ENCODE results near the gene TES.

Gene TES

DNA sequence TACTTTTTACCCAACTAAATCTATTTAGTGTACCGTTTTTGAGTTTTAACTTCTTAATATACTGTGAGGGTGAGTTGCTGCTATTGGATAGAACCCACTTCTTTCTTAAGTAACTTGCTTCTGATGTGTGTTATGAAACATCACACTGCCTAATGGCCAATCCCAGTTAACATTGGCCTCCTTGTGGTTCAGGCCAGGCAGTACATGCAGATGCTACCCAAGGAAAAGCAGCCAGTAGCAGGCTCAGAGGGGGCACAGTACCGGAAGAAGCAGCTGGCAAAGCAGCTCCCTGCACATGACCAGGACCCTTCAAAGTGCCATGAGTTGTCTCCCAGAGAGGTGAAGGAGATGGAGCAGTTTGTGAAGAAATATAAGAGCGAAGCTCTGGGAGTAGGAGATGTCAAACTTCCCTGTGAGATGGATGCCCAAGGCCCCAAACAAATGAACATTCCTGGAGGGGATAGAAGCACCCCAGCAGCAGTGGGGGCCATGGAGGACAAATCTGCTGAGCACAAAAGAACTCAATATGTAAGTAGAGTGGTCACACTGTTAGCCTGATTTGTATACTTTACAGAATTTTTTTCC lies 39.7 kb downstream of the TES start:
- DNase-seq = no peak

DNA sequence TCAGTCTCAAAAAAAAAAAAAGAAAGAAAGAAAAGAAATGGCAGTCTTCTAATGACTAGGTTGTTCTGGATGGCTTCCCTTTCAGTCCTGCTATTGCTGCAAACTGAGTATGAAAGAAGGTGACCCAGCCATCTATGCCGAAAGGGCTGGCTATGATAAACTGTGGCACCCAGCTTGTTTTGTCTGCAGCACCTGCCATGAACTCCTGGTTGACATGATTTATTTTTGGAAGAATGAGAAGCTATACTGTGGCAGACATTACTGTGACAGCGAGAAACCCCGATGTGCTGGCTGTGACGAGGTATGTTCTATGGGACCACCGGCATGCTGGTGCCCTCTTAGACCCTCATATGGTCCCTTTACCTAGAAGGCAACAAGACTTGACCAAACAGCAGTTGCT lies 41.3 kb downstream of the TES start:
- no peak for DNase-seq

DNA sequence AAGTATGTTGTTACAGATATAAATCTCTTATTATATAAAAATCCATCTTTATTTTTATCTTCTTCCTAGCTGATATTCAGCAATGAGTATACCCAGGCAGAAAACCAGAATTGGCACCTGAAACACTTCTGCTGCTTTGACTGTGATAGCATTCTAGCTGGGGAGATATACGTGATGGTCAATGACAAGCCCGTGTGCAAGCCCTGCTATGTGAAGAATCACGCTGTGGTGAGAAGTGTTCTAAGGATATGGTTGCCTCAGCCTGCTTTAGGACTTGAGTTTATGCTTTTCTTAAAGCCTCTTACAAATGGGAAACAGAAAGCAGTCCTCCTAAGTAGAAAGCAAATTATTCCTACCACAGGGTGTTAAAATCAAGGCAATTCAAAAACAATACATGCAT lies 41.9 kb downstream of the TES start:
- no peak for DNase-seq

DNA sequence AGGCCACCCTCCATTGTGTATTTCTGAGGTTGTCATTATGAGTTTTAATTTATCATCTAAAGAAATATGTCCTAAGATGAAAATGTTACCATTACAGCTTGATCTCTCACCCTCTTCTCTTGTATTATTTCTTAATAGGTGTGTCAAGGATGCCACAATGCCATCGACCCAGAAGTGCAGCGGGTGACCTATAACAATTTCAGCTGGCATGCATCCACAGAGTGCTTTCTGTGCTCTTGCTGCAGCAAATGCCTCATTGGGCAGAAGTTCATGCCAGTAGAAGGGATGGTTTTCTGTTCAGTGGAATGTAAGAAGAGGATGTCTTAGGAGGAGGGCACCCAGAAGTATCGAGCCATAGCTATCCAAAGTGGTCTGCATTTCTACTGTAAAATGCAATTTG lies 46.8 kb downstream of the TES start:
- DNase-seq = no peak

DNA sequence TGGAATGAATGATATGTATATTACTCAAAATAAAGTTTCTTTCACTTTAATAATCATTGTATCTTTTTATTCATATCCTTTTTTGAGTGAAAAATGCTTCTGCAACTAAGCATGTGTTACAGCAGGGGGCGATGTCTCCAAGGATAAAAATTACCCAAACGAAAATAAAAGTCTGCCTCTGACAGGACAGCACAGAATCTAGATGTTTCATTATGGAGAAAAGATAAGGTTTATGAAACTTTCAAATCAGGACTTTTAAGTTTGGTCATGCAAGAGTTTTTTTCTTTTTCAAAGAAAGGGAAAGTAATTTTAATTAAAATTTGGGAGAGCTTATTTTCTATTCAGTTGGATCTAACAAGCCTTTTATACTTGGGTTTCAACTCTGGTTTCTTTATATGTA lies 48.4 kb downstream of the TES start:
- peak; percentile 58 for DNase-seq

DNA sequence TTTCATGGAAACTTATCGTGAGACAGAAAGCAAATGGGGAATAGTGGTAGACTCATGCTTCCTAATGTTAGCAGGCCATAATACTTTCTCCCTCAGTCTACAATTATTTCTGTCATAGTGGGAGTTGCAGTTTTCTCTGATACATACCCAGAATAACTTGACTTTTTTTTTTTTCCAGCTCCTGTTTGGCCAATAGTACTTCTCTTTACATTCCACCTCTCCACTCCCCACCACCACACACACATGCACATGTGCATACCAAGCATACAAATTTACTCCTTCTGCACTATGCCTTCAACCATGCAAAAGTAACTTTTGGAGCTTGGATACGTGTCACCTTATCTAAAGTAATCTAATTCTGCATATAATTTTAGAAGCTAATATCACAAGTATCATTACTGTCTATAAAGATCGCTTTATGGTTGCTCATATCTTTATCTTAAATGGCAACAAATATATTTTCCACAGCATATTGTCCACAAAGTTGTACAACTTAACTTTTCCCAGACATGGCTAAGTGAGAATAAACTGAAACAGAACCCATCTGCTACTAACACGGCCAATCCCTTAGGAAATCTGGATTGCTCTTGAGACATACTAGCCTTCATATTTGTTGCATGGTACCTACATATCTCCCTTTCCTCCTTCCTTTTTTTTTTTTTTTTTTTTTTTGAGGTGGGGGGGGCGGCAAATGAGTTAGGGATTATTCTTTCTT lies 49.0 kb downstream of the TES start:
- no peak for DNase-seq

DNA sequence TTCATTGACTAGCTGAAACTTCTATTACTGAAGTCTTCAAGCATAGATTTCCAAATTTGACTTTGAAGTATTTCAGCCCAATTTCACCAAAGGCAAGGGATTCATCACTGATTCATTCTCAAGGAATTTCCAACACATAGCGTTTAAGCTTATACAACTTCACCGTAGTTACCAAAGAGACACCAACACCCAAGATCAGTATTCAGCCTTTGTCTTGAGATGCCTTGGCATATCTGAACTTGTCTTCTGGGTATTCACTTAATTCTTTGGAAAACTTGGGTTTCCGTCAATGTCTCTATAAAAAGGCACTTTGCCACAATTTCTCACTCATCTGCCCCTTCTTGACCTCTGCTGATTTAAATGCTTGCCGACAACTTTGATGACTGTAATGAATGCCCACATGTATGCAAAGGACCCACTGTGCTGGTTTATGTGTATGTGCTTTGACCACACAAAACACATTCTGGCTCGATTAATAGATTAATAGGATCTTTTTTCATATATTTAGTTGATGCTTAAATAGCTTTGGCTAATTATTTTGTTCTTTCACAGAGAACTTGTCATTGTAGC lies 49.6 kb downstream of the TES start:
- no peak for DNase-seq

DNA sequence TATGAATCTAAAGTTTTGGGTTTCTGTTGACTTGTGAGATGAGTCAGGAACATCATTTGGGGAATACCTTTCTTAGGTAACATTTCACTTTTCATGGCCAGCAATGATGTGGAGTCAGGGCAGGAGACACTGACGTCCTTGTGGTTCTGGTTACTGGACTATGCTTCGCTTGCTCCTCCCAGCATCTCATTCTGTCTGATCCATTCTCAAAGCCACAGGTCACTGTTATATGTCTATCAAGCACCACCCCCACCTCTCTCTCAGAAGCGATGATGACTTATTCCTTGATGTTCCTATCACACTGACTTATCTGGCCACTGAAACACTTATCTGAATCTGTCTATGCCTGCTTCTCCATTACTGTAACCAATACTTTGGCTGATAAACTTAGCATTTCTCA lies 51.6 kb downstream of the TES start:
- DNase-seq = no peak

DNA sequence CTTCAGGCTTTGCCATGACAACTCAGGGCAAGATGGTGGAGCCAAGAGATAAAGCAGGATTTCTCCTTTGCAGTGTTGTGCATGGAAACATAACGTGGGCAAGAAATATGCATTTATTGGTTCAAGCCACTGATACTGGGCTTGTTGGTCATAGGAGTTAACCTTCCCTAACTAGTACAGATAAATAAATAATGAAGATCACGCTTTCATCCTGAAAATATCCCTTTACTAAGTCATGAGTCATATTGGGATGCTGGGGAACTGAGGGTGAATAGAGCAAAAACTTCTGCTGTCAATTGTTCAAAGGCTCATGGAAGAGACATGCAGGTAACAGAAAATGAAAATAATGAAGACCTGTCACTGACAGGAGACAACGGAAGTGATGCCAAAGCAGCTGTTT lies 55.5 kb downstream of the TES start:
- no peak for DNase-seq

DNA sequence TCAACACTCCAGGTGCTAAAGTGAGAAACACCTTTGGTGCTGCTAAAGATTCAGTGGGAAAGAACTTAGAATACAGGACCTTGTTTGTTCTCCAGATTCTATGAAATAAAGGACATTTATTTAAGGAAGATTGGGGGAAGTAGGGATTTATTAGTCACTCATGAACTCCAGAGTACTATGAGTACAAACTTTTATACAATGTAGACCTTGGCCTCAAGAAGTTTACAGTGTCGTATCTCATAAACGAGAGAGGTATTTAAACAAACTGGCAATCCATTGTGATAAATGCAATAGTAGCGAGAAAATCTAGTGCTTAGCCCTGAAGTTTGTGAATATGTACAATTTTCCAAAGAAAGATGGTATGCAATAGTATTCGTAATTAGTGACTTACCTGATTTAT lies 59.1 kb downstream of the TES start:
- DNase-seq = no peak

DNA sequence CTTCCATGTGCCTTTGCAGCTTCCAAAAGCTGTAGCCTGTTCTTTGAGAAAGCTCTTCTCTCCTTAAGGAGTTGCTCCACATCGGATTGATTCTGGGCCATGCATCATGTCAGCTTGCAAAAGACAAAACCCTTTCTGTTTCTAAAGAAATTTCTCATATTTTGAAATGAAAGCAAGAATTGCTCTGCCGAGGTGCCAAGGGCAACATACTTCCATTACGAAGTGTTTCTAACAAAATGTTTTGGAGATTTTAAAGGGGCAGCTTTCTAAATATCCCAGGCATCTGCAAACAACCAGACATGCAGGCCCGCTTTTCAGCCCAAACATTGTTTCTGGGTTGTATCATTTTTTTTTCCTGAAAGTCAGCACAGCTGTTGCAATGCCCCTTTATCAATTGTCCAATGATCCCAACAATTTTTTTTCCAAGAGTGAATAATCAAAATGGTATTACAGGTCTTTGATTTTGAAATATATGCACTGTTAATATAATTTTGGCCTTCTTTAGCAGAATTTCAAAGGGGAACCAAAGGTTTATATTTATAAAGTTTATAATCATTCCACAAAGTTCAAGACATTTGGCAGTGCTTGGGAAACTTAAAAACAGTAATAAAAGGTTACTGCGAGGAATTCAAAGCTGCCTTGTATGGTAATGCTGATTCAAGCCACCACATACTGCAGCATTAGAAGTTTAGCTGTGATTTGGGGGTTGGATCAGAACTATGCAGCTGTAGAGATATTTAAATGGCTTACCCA lies 61.0 kb downstream of the TES start:
- DNase-seq = no peak

DNA sequence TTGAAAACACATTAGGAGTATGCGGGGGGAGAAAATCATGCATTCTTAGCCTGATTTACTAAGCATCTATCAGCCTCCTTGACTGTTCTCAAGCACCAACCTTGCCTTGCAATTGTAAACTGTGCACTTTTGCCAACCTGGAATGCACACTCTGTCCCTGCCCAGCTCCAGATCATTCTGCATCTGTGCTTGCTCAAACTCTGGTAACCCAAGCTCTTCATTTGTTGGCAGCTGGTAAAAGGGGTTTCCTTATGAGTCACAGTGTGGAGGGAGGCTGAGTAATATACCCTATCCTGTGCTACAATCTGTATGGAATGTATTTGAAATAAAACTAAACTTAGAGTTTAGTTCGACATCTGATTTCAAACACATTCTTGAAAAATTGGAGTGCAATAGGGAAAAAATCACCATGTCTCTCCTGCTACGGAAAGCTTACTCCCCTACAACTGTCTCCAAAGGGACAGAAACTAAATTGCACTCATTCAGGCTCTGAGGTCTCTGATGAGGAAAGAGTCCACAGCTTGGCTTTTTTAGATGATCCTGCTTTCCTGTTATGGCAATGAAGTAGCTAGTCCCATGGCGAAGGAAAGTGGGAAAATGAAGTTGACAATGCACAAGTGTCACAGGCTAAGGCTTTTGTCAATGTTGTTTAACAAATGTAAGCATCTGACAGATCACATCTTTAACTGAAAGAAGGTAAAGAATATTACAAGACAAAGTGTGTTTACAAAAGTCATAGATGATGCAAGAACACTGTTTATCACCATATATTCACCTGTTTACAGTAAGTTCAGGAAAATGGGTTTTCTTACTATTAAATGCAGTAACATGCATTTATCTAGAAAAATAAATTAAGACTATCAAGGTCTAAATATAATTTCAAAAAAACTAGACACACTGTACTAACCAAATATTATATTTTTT lies 61.9 kb downstream of the TES start:
- DNase-seq = no peak

DNA sequence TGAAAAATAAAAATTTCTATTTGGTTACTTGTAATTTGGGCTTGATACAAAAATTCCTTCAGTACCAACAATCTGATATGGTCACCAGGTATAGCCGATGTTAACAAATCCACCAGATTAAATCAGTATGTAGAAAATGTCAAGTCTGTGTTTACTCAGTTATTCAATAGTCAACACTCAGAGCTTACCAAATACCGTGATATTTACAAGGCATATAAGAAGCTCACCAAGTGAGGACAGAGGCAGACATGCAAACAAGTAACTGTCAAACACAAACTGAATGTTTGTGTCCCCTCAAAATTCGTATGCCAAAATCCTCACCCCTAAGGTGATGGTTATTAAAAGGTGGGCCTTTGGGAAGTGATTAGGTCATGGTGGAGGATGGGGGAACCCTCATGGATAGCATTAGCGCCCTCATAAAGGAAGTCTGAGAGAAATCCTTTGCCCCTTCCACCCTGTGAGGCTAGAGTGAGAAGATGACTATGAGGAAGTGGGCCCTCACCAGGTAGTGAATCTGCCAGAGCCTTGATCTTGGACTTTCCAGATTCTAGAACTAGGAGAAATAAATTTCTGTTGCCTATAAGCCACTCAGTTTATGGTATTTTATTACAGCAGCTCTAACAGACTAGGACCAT lies 63.1 kb downstream of the TES start:
- no peak for DNase-seq

DNA sequence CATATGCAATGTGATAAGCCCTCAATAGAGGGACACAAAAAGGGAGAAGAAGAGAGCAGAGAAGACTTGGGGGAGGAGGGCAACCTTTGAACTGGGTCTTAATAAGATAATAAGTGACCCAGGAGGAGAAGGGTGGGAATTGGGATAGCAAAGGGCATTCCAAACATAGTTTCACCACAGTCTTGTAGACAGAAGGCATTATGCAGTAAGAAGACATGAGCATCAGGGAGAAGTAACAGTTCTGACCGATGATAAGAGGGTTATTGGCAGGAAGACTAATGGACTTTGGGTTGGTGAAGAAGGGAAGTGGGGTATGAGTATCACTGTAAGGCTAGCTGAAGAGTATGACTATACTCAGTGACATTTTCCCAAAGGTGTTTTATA lies 63.6 kb downstream of the TES start:
- DNase-seq = no peak

DNA sequence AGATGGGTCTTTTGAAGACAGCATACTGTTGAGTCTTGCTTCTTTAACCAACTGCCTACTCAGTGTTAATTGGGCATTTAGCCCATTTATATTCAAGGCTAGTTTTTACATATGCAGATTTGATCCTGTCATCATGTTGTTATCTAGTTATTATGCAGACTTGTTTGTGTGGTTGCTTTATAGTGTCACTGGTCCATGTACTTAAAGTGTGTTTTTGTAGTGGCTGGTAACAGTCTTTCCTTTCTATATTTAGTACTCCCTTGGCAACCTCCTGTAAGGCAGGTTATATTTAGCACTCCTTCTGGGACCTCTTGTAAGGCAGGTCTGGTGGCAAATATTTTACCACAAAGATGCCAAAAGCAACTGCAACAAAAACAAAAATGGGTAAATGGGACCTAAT lies 66.7 kb downstream of the TES start:
- DNase-seq = no peak

DNA sequence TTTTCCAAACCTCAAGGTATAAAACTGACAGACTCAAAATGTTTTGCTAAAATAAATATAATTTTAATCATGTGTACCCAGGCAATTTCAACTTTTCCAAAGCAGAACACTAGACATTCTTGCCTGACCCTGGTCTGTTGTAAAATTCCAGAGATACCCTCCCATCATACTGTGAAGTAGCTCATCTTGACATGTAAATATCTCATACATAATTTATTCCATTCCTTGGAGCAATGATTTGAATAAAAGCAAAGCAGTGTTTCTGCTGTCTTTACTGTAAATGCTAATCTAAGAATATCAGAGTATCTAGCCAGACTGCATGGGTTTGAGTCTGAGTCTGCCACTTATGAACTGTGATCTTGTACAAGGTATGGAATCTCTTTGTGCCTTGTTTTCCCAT lies 68.9 kb downstream of the TES start:
- DNase-seq = no peak

DNA sequence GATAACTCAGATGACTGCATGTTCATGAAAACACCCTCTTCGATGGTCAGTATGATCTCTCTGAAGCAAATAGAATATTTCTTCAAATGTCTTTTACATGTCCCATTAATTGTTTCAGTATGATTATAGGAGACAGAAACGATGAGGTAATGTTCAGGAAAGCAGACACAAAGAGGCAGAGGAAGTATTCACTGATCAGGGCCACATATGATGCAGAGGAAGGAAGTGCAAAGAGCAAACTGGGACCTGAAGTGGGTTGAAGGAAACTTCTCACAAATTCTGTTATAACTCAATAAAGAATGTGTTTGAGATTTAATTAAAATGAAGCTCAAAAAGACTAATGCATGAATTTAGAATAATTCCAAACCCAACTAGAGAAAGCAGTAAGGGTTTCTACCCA lies 70.5 kb downstream of the TES start:
- DNase-seq = no peak

DNA sequence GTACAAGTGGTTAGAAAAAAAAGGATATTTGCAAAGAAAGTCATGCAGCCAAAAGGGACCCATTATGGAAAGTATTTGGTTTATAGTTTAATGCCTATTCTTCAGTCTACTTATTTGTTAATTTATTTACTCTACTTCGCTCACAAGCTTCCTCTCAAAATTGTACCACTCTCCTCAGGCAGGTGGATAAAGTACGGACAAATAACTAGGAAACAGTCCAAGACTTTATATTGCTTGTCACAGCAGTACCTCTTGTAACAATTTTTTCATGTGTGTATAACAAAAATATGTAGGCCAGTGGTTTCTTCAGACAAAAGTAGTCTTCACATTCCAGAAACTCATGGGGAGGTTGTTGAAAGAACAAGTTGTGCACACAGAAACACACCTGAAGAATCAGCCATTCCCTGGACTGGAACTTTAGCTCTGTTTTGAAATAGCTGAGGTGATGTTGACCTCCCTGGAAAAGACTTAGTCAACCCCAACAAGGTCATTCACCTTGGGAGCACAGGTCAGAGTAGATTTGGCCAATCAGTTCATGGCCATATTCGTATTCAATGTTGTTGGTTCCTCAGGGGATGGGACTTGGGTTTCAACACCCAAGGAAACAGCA lies 73.4 kb downstream of the TES start:
- DNase-seq = no peak

DNA sequence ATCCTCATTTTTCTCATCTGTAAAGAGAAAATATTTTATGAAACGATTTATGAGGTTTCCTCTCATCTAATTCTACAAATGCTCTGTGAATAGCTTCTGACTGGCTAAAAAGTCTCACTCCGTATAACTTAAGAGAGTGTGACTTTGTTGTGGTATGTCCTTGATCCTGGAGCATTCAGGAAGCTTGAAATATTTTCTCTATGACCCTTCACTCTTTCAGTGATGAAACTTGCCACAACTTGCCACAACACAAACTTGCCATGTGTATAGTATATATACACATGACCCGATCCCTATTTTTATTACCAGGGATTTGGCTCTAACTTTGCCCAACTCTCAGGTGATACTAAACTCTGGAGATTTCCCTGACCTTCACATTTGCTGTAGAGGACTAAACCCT lies 74.1 kb downstream of the TES start:
- DNase-seq = no peak

DNA sequence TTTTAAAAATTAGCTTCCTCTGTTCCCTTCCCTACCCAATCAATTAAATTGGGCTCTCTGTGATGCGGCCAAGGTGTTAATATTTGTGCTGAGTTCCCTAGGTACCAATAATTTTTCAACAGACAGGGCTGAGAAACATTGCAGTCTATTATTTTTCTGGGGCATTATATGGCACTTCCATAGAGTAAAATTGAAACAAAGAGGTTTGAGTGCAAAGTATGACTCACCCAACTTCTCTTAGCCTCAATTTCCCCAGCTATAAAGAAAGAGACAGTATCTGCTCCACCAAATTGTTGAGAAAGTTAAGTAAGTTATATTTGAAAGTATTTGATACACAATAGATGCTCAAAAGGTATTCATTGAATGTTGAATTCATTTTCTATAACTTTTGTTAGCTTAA lies 74.9 kb downstream of the TES start:
- no peak for DNase-seq

DNA sequence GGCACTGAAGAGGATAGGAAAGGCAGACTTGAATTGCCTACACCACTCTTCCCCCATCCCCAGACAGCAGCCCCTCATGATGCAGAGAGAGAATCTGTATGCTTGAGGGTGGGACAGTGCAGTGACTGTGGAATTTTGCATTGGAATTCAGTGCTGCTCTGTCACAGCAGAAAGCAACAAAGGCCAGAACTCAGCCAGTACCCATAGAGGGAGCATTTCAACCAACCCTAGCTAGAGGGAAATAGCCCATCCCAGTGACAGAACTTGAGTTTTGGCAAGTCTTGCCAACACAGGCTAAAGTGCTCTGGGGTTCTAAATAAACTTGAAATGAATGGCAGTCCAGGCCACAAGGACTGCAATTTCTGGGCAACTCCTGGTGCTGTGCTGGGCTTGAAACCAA lies 80.4 kb downstream of the TES start:
- no peak for DNase-seq

DNA sequence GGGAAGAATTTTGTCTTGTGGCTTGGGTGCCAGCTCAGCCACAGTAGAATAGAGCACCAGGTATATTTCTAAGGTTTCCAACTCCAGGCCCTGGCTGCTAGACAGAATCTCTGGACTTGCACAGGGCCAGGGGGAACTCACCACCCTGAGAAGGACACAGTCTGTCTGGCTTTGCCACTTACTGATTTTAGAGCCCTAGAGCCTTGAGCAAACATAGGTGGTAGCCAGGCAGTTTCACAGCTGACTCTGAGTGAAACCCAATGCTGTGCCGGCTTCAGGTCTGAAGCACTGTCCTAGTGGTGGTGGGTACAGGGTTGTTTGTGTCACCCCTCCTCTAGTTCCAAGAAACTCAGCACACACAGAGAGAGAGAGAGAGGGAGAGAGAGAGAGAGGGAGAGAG lies 81.6 kb downstream of the TES start:
- no peak for DNase-seq
